A673 (cell line): ENCODE measurements around the gene ZC3H12A. TPM values are rescaled to one million over a fixed set of nuclear protein-coding genes. Genes with fewer than 3 reads are reported as not detected.

Experiments used
- BruUV-seq: library from RNA; stranded (reverse); fragments of 400-500 nt; replicated peaks from 2 replicates; lab custom pipeline; 2021; lab: Mats Ljungman, UMichigan
- CTCF ChIA-PET: fragments of 300-600 bp; sonication (Branson Sonifier 250); formaldehyde crosslinking; loops from one replicate; lab custom pipeline; 2022; ENCODE audit warnings: antibody characterized with exemption; lab: Charles Lee
- POLR2A ChIA-PET: fragments of 300-600 bp; sonication (Branson Sonifier 250); formaldehyde crosslinking; loops from one replicate; lab custom pipeline; 2022; ENCODE audit warnings: antibody characterized with exemption; ENCODE audit not compliant: low non-redundant PET; lab: Charles Lee
- DNase-seq: peaks from one replicate; pipeline ENCODE4 v3.0.0-alpha.2; 2015; ENCODE audit warnings: low spot score
- H3K27ac ChIP-seq: fragments of 200-600 bp; sonication (generic); 2 replicates; pipeline ENCODE4 v1.5.1; 2016; ENCODE audit warnings: mixed run types, low read depth, mild to moderate bottlenecking, mixed read lengths, antibody characterized with exemption, low read length; ENCODE audit not compliant: poor library complexity, severe bottlenecking
- H3K27me3 ChIP-seq: fragments of 200-600 bp; sonication (generic); replicated peaks from 2 replicates; pipeline ENCODE4 v1.6.1; 2017; ENCODE audit warnings: mixed run types, low read depth, mild to moderate bottlenecking, mixed read lengths, antibody characterized with exemption, low read length; ENCODE audit not compliant: insufficient read depth, poor library complexity
- H3K36me3 ChIP-seq: fragments of 200-600 bp; sonication (generic); 2 replicates; pipeline ENCODE4 v1.6.1; 2016; ENCODE audit warnings: mixed run types, mild to moderate bottlenecking, mixed read lengths, antibody characterized with exemption, low read length; ENCODE audit not compliant: insufficient read depth, poor library complexity, severe bottlenecking
- H3K4me1 ChIP-seq: fragments of 200-600 bp; sonication (generic); 2 replicates; pipeline ENCODE4 v1.6.1; 2017; ENCODE audit warnings: mixed run types, mild to moderate bottlenecking, mixed read lengths, antibody characterized with exemption, low read length; ENCODE audit not compliant: insufficient read depth, poor library complexity, severe bottlenecking
- H3K4me3 ChIP-seq: fragments of 200-600 bp; sonication (generic); 2 replicates; pipeline ENCODE4 v1.5.1; 2016; ENCODE audit warnings: low read depth, mixed run types, mild to moderate bottlenecking, mixed read lengths, low read length; ENCODE audit not compliant: poor library complexity, severe bottlenecking
- H3K9me3 ChIP-seq: fragments of 200-600 bp; sonication (generic); 2 replicates; pipeline ENCODE4 v1.6.1; 2016; ENCODE audit warnings: mixed run types, low read depth, mild to moderate bottlenecking, mixed read lengths, antibody characterized with exemption, low read length; ENCODE audit not compliant: poor library complexity, severe bottlenecking
- CTCF ChIP-seq: fragments of 300-800, 200-600 bp; sonication (generic); conservative IDR thresholded peaks from 2 replicates; pipeline ENCODE4 v1.5.1; 2017; ENCODE audit warnings: low read depth, mild to moderate bottlenecking, antibody characterized with exemption, low read length, moderate library complexity, mixed read lengths
- EZH2 ChIP-seq: fragments of 200-600 bp; sonication (generic); IDR thresholded peaks from 2 replicates; pipeline ENCODE4 v1.6.1; 2017; ENCODE audit warnings: borderline replicate concordance, low read depth, mild to moderate bottlenecking, mixed read lengths, antibody characterized with exemption, low read length; ENCODE audit not compliant: poor library complexity, severe bottlenecking
- intact Hi-C: fragments of 100-400 bp; cut with micrococcal nuclease; formaldehyde crosslinking; loops from one replicate; pipeline ENCODE4 v1.10.0; 2022; ENCODE audit not compliant: unreplicated experiment
- total RNA-seq: library from RNA; stranded (reverse); gene quantifications from 2 replicates; pipeline ENCODE4 v1.2.3, GENCODE V29; 2021

ZC3H12A gene
- total RNA-seq, 1 experiment from 2014 or later = 5.4 TPM

- Histone ChIP-seq H3K36me3 (peaks cover 25% of the 10 kb centered on the region), H3K27me3 (no peaks in the 10 kb centered on the region), H3K4me1 (no peaks in the 10 kb centered on the region), H3K9me3 (no peaks in the 10 kb centered on the region), H3K27ac (no peak overlapping the region), H3K4me3 (no peak overlapping the region)
- no peak for TF ChIP-seq CTCF
- no peak for TF ChIP-seq EZH2
- DNase-seq = no peak
- CTCF ChIA-PET = no interaction called here
- BruUV-seq = TSS peak; percentile 33
- intact Hi-C loops = no loop called here
- POLR2A ChIA-PET = no interaction called here
Observed at GRCh38 chr1:37493336-37494098, 19.1 kb downstream of the ZC3H12A start.

DNA sequence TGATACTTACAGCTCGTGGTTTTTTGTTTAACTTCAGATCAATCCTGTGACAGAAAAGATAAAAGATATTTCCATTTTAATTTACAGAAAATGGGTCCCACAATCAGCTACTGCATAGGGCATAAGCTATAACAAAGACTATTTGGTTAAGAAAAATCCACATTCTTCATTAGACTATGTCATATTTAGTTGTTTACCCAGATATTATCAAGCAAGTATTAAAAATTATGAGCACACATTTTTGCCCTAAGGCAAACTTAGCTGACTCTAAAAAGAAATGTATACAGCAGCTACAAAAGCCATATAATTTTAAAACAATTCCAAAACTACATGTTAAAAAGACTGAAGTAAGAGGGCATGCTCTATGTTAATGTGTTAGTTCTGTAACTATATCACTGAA lies 21.5 kb downstream of the ZC3H12A start:
- POLR2A ChIA-PET = interaction anchor here (0.7 kb wide), 1 partner anchor 213 kb away, joined by 3 read pairs; no protein-coding TSS in a partner anchor
- CTCF ChIA-PET = no interaction called here
- TF ChIP-seq CTCF (no peak), EZH2 (no peak)

GRCh38 chr1:37497832-37498231 lies 23.5 kb downstream of the ZC3H12A start:
- no peak for TF ChIP-seq CTCF
- TF ChIP-seq EZH2 = no peak
- no peaks in the 10 kb centered on the region for H3K9me3 ChIP-seq
- ChIA-PET POLR2A (no interaction called here), CTCF (no interaction called here)
- no peaks in the 10 kb centered on the region for H3K4me1 ChIP-seq
- no peak overlapping the region for H3K27ac ChIP-seq
- no TSS peak for BruUV-seq
- intact Hi-C loops = no loop called here
- peaks cover 56% of the 10 kb centered on the region for H3K36me3 ChIP-seq
- no peak overlapping the region for H3K4me3 ChIP-seq
- no peaks in the 10 kb centered on the region for H3K27me3 ChIP-seq
- no peak for DNase-seq

More for the DNA sequence above, 21.5 kb downstream of the ZC3H12A start:
- no peaks in the 10 kb centered on the region for H3K4me1 ChIP-seq
- peaks cover 45% of the 10 kb centered on the region for H3K36me3 ChIP-seq
- BruUV-seq = no TSS peak
- intact Hi-C loops = no loop called here
- no peak overlapping the region for H3K27ac ChIP-seq
- H3K4me3 ChIP-seq = no peak overlapping the region
- H3K27me3 ChIP-seq = no peaks in the 10 kb centered on the region
- no peaks in the 10 kb centered on the region for H3K9me3 ChIP-seq
- DNase-seq = no peak
